HG03196 (cell line): ENCODE measurements around the gene DLAT.
A peak's percentile ranks its signal among the peaks of the same experiment; 100 is the strongest.
"Not testable (repeated sequence)": the region's sequence is repeated elsewhere in the genome, so short reads cannot be mapped to it uniquely, and the experiment has no call there.

Experiments
- ATAC-seq: cut with Tn5 transposase; IDR thresholded peaks from one replicate; pipeline ENCODE4 v1.9.1; 2021; ENCODE audit not compliant: unreplicated experiment

The DLAT gene

DNA sequence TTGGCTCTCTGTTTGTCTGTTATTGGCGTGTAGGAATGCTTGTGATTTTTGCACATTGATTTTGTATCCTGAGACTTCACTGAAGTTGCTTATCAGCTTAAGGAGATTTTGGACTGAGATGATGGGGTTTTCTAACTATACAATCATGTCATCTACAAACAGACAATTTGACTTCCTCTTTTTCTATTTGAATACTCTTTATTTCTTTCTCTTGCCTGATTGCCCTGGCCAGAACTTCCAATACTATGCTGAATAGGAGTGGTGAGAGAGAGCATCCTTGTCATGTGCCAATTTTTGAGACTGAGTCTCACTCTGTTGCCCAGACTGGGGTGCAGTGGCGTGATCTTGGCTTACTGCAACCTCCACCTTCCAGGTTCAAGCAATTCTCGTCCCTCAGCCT, 23.0 kb downstream of the DLAT start:
- not testable (repeated sequence) for ATAC-seq

DNA sequence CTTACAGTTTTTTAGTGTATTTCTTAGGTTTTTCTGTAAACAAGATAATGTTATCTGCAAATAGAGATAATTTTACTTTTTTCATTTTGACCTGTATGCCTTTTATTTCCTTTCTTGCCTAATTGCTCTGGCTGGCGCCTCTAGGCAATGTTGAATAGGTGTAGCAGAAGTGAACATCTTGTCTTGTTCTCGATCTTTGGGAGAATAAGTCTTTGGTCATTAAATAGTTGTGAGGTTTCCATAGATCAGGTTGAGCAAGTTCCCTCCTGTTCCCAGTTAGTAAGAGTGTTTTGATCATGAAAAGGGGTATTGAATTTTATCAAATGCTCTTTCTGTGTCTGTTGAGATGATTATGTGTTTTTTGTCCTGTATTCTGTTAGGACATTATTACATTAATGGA, 24.6 kb downstream of the DLAT start:
- ATAC-seq: no peak

DNA sequence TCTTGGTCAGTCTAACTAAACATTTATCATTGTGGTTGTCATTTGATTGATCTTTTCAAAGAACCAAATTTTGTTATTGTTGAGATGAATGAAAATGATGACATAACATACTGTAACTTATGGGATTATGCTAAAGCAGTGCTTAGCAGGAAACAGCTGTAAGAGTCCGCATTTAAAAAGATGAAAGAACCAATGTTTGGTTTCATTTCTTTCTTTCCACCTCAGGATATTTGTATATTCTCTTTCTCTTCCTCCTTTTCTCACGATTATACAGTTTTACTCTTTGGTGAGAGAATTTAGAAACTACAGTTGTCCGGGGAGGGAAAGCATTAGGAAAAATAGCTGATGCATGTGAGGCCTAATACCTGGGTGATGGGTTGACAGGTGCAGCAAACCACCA, 25.5 kb downstream of the DLAT start:
- peak; percentile 57 for ATAC-seq

DNA sequence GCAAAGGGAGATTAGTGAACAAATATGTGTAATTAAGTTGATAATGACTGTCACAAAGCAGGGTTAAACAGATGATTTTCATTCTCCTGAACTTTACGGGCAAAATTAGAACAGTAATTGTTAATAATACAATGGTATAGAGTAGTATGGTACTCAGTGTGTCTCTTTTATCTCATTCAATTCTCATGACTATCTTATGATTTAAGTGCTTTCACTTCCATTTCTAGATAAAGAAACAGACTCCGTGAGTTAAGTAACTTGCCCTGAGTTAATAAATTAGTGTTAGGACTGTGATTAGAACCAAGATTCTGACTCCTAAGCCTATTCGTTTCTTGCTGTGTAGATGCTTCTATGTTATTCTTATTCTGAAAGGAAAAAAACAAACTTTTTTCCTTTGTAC, 26.6 kb downstream of the DLAT start:
- ATAC-seq: no peak

DNA sequence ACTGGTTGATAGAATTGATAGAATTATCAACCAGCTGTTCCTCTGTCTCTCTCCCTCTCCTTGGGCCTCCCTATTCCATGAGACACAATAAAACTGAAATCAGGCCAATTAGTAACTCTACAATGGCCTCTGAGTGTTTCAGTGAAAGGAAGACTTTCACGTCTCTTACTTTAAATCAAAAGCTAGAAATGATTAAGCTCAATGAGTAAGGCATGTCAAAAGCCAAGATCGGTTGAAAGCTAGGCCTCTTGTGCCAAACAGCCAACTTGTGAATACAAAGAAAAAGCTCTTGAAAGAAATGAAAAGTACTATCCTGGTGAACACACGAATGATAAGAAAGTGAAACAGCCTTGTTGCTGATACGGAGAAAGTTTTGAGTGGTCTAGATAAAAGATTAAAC, 32.0 kb downstream of the DLAT start:
- ATAC-seq: no peak

DNA sequence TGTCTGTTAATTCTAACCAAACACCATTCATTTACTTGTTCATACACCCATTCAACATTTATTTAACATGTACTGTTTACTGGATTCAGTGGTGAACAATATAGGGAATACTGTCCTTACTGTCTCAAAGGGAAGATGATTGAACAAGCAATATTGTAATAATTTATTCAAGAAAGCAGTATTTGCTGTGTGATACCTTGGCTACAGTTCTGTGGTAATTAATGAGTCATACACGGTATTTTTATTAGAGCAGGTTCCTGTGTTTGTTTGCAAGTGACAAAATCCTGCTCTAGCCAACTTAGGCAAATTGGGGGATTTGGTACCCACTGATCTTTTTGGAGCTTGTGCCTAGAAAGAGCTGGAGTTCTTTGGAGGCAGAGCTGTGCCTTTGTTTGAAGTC, 32.9 kb downstream of the DLAT start:
- no peak for ATAC-seq

DNA sequence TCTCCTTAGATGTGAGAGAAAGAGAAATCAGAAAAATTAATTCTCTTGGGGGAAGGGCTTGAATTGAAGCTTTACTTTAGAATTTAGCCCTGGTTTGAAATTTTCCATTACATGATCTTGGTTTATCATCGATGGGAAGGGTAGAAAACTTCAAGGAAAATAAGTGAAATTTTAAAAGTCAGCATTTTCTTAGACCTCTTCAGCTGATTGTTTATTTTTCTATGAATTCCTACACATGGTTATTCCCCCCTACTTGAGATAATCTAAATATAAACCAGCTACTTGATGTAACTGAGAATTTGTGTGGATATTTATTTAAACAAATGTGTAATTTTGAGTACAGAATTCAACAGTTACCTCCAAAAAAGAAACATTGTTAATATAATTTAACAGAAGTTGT, 37.7 kb downstream of the DLAT start:
- ATAC-seq: no peak

DNA sequence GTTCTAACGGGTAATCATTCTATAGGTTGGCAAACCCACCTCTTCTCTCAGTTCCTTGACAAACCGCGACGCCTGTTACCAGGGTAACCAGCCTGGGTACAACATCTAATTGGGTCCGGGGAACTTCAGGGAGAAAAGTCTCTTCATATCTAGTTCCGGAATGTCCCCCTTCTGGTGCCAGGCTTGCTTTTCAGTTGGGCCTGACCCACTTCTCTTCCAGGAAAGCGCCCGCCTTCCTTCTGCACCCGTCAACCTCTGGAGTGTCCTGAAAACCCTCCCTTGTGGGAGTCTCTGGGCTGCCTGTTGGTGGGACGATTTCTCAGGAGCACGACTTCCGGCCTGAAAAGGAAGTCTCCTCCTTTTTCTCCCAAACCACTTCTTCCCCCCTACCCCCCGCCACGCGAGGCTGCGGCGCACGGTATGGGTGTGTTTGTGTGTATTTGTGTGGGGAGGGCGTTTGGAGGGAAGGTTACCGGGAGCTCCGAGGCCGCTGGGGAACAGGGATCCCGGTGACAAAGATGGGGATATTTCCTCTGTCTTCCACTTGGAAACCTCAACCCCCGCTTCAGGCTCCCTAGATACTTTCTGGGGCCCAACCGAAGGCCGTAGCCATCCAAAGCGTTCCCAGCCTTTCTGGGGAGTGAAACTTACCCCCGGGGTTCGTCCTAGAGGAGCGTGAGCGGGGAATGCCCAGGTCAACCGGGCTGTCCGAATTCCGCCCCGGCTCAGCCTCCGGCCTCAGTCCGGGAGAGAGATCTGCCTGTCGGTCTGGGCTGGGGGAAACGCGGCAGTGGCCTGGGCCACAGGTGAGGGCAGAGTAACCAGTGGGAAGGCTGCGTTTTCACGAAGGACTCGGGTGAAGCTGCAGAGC, 49.0 kb downstream of the DLAT start, which contains the start of the genes NKAPD1 and PIH1D2:
TSS of gene NKAPD1 (plus strand) at position 359 of the 871 bp plus-strand sequence. CDS start 1,276 bp downstream, outside the sequence.
TSS of gene PIH1D2 (minus strand) at position 77 of the 871 bp plus-strand sequence. CDS start 843 bp downstream, outside the sequence.
- ATAC-seq: peak; percentile 74

DNA sequence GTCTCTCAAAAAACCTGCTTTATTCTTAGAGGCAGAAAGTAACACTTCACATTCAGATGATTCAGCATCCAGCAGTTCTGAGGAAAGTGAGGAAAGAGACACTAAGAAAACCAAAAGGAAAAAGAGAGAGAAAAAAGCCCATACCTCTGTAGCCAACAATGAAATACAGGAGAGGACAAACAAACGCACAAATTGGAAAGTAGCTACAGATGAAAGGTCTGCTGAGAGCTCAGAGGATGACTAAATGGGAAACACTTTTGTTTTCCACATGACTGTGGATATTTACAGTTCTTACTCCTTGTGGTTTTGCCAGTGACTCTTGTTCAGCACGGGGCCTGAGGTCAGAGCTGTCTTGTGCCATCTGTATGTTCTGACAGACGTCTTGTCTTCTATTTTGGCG, 57.5 kb downstream of the DLAT start:
- no peak for ATAC-seq

DNA sequence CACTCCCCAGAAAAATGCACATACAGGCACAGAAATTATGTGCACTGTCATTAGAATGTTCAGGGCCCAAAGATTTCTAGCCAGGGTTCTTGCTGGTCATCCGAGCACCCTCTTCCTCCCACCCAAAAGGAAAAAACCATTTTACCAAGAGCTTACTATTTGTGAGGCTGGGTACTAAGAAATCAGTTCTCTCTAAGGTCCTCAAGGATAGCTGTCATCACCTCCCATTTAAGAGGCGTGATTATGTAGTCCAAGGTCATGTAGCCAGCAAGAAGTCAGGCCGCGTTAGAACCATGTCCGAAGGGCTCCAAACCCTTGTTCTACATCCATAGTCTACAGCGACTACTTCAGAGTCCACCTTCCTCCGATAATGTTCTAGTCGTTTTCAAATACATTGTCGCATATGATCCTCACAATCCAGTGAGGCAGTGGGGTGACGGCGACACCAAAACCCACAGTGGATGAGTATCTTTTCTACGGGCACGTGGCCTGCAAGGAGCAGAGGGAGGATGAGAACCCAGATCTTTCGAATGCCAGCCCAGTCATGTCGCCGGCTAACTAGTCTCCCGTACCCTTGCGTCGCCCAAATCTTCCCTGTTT, 60.7 kb downstream of the DLAT start:
- peak; percentile 26 for ATAC-seq

DNA sequence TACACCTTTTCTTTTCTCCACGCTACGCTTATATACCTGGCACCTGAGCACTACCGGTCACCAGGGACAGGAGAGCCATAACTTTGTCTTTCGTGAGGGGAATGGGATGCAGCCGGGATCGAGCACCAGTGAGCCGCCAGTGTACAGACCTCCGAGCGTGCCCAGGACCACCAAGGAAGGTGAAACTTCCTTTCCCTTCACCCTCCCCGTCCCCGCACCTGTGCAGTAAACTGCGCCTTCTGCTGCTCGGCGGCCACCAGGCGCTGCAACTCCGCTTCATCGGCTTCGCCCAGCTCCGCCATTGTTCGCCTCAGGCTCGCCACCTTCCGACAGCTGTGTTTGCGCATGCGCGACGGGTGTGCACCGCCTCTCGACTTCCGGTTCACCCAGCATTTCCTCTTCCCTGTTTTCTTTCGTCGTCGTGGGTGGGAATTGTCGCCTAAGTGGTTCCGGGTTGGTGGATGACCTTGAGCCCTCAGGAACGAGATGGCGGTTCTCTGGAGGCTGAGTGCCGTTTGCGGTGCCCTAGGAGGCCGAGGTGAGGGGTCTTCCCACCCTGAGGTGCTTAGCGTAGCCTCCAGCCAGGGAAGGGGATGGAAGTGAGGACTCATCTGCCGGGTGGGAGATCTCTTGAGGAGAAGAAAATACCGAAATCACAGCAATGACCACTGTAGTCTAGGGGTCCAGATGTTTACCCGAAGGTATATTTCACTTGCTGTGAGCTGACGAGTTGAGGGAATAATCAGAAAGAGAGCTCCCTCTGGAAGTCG, 61.4 kb downstream of the DLAT start, which contains the start of the genes SDHD and TIMM8B:
TSS of gene SDHD (plus strand) at position 452 of the 770 bp plus-strand sequence. CDS start at position 487, 35 bp downstream.
TSS of gene TIMM8B (minus strand) at position 335 of the 770 bp plus-strand sequence. CDS start at position 302, 33 bp downstream.
- ATAC-seq: peak; percentile 92

DNA sequence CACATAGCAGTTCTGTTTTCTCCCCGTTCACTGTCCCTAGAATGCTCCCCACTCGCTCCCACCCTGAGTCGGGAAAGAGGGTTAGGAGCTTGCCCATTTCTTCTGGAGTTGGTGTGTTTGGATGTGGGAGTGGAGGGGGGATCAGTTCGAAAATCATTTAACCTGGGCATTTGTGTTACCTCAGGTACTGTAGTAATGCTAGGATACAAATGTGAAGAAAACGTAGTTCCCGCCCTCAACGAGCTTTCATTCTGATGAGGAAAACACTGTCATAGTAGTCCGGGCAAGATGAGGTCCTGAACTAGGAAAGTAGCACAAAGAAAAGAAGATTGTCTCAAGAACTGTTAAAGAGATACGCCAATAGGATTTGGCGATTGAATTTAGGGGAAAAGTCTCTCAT, 62.0 kb downstream of the DLAT start:
- no peak for ATAC-seq

DNA sequence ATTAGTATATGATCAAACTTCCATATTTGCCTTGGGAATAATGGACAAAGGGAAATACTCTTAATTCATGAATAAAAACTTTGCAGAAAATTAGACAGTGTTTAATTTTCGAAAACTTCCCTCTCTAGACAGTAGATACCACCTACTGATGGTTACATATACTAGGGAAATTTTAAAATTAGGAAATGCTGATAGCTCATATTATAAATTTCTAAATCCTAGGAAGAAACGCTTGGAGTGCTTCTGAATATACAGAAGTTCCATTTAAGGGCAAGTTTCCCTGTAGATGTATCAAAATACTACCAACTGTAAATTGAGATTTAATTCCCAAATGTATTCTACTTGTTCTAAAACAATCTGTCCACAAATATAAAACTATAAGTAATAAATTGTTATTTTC, 70.1 kb downstream of the DLAT start:
- not testable (repeated sequence) for ATAC-seq

DNA sequence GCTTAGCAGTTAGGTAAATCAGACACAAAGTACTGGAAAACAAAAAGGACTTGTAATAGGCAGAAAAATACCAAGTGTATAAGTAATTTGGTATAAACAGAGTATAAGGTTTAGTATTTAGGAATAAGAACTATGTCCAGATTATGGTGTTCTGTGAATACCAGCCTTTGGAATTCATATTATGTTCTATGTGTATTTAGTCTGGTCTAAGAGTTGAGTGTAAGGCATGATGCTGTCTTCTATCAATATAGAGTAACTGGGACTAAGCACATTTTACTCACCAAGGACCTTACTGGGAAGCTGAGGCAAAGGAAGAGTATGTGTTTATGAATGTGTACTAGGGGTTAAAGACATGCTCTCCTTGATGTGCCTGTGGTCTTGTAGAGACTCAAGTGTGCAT, 71.0 kb downstream of the DLAT start:
- no peak for ATAC-seq

DNA sequence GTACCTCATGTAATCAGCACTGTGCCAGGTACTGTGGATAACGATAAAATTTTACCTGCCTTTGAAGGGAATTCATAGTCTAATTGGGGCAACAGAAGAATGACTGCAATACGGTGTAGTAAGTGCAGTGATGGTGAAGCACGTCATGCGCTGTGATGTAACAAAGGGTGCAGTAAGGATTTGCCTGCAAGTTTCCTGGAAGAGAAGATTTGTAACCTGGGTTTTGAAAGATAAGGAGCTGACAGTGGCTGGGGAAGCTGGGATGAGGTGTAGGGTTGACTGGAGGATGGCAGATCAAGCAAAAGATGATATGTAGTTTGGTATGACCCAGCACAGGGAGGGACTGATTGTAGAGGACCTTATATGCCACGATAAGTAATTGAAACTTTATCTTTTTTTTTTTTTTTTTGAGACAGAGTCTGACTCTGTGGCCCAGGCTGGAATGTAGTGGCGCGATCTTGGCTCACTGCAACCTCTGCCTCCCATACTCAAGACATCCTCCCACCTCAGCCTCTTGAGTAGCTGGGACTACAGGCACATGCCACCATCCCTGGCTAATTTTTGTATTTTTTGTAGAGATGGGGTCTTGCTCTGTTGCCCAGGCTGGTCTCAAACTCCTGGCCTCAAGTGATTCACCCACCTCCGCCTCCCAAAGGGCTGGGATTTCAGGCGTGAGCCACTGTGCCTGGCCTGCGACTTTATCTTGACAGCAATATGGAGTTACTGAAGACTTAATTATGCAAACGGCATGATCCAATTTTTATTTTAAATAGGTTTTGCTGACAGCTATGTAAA, 72.7 kb downstream of the DLAT start:
- ATAC-seq: no peak

DNA sequence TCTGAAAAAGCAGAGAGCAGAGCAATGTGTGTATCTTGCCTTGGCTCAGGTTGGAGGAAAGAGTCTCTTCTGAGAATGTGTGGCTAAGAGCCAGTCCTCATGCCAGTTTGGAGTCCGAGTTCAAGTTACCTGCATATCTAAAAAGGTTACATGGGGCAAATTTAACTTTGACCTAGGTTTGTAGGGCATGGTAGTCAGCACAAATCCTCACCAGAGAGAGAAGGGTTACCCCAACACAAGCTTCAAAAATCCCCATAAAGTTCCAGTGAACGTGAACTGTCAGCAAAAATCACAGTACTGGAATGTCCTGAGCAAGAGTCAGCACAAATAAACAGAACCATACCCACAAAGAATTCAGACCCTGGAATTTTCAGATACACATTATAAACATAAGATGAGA, 75.3 kb downstream of the DLAT start:
- ATAC-seq: no peak

DNA sequence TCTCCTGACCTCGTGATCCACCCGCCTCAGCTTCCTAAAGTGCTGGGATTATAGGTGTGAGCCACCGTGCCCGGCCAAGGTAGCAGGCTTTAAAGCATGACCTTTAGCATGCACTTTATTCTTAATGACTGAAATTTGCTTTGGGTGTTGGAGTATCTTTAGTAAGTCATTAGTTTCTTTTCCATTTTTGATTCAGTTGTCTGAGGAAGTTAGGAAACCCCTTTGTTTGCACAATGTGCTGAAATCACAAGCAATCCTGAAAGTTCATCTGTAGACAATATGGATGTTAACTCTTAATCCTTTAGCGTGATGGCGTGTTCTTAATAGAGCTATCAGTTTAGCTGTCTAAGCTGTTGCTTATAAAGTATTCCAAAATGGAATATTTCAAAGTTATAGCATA, 78.2 kb downstream of the DLAT start:
- ATAC-seq: no peak

DNA sequence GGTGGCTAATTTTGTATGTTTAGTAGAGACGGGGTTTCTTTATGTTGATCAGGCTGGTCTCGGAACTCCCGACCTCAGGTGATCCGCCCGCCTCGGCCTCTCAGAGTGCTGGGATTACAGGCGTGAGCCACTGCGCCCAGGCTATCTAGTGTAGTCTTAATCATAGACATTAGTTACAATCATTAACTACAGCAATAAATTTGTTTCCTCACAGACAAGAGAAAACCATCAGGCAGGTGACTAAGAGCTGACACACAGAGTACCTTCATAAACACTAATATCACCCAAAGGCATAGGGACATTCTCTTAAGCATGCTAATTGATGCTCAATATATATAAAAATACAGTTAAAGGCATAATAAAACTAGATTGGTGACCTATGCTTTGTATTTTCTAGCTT, 80.9 kb downstream of the DLAT start:
- no peak for ATAC-seq
